Measurements from ENCODE around the gene HADHA. TPM values are rescaled to one million over a fixed set of nuclear protein-coding genes. Genes with fewer than 3 reads are reported as not detected.
A peak's percentile ranks its signal among the peaks of the same experiment; 100 is the strongest.

HADHA gene
- total RNA-seq, 1 experiment from 2014 or later, result 131 TPM

DNA sequence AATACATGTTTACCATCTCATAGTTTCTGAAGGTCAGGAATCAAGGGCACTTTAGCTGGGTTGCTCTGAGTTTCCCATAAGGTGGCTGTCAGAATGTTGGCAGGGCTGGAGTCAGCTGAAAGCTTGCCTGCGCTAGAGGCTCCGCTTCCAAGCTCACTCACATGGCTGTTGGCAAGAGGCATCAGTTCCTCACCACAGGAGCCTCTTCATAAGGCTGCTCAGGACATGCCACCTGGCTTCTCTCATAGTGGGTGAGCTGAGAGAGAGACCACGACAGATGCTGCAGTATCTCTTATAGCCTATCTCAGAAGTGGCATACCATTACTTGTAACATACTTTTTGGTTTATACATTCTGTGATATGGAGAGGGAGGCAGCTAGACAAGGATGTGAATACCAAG, 7.5 kb upstream of the HADHA start:
- Histone ChIP-seq H3F3A (ENCODE audit: low read length, unreplicated experiment) (no peaks in the 10 kb centered on the region), H3K9me2 (replicated peaks; ENCODE audit: low read length) (no peaks in the 10 kb centered on the region), H3K9ac (ENCODE audit: low read length) (no peak overlapping the region), H3K9me3 (ENCODE audit: low read length) (no peaks in the 10 kb centered on the region), H3K79me2 (ENCODE audit: low read length) (peaks cover 66% of the 10 kb centered on the region), H3K4me3 (ENCODE audit: low read length) (no peak overlapping the region), H3K4me1 (ENCODE audit: insufficient read depth, low read length) (peaks cover 15% of the 10 kb centered on the region), H2AFZ (ENCODE audit: low read length) (no peak overlapping the region), H3K4me2 (ENCODE audit: low read length) (no peak overlapping the region), H3K27ac (ENCODE audit: low read length) (no peak overlapping the region), H3K36me3 (ENCODE audit: low read depth, low read length) (no peaks in the 10 kb centered on the region), H4K20me1 (ENCODE audit: low read length) (no peaks in the 10 kb centered on the region), H3K27me3 (ENCODE audit: low read length) (no peaks in the 10 kb centered on the region)
- DNase-seq (no peak), ATAC-seq (no peak)
- TF ChIP-seq, protein P1, sequence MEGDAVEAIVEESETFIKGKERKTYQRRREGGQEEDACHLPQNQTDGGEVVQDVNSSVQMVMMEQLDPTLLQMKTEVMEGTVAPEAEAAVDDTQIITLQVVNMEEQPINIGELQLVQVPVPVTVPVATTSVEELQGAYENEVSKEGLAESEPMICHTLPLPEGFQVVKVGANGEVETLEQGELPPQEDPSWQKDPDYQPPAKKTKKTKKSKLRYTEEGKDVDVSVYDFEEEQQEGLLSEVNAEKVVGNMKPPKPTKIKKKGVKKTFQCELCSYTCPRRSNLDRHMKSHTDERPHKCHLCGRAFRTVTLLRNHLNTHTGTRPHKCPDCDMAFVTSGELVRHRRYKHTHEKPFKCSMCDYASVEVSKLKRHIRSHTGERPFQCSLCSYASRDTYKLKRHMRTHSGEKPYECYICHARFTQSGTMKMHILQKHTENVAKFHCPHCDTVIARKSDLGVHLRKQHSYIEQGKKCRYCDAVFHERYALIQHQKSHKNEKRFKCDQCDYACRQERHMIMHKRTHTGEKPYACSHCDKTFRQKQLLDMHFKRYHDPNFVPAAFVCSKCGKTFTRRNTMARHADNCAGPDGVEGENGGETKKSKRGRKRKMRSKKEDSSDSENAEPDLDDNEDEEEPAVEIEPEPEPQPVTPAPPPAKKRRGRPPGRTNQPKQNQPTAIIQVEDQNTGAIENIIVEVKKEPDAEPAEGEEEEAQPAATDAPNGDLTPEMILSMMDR (conservative IDR thresholded peaks at IDR 0.05; ENCODE audit: low read depth, low read length), result no peak
- no peak for TF ChIP-seq EZH2phosphoT487 (IDR thresholded peaks at IDR 0.05; ENCODE audit: borderline replicate concordance, low read length)
- intact Hi-C loops (cut with micrococcal nuclease), result no loop called here
- CTCF ChIA-PET, result no interaction called here
- POLR2A ChIA-PET (ENCODE audit: unreplicated experiment), result no interaction called here
- no TSS peak for BruUV-seq (replicated peaks)

DNA sequence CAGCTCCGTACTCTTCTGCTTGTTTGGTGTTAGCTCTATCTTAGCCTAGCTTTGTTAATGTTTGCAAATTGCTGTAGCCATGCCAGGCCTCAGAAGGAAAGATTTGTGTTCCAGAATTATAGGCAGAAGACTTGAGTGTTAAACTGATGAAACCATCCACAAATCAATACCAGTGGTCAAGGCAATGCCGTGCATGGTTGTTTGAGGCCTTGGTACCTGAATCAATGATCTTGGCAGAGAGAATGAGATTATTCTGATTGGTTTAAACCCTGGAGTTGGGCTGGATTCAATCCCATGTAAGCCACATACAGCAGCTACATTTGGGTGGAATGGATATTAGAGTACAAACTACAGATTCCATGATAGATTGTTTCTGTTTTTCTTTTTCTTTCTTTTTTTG, 5.2 kb upstream of the HADHA start:
- no peak overlapping the region for H3K27ac ChIP-seq (ENCODE audit: low read length)
- POLR2A ChIA-PET (ENCODE audit: unreplicated experiment), result no interaction called here
- H3K4me3 ChIP-seq (ENCODE audit: low read length), result no peak overlapping the region

DNA sequence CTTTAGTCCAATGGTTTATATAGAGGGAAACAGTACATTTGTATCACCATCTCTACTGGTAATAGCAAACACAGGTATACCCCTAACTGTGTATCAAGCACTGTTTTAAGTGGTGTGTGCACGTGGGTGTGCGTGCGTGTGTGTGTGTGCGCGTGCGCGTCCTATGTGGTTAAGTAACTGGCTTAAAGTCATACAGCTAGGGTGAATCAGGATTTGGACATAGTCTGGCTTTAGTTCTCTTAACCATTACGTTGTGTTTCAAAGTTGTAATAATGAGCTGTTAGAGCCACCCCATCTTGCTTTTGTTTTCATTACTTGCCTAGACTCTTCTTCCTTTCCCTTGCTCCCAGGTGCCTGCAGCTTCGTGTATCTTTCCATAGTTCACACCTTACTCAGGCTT, 2.4 kb upstream of the HADHA start:
- Histone ChIP-seq H3K79me2 (ENCODE audit: low read length) (peaks cover 95% of the 10 kb centered on the region), H2AFZ (ENCODE audit: low read length) (peak overlapping the region; percentile 58), H3K27ac (ENCODE audit: low read length) (no peak overlapping the region), H3K36me3 (ENCODE audit: low read depth, low read length) (no peaks in the 10 kb centered on the region), H3K4me3 (ENCODE audit: low read length) (peak overlapping the region; percentile 89), H3K27me3 (ENCODE audit: low read length) (no peaks in the 10 kb centered on the region), H3K9ac (ENCODE audit: low read length) (no peak overlapping the region), H3F3A (ENCODE audit: low read length, unreplicated experiment) (no peaks in the 10 kb centered on the region), H3K9me3 (ENCODE audit: low read length) (no peaks in the 10 kb centered on the region), H4K20me1 (ENCODE audit: low read length) (no peaks in the 10 kb centered on the region), H3K9me2 (replicated peaks; ENCODE audit: low read length) (no peaks in the 10 kb centered on the region), H3K4me2 (ENCODE audit: low read length) (peak overlapping the region; percentile 90), H3K4me1 (ENCODE audit: insufficient read depth, low read length) (peaks cover 13% of the 10 kb centered on the region)
- BruUV-seq (replicated peaks), result no TSS peak
- ATAC-seq (no peak), DNase-seq (peak; percentile 44)
- TF ChIP-seq EZH2phosphoT487 (IDR thresholded peaks at IDR 0.05; ENCODE audit: borderline replicate concordance, low read length) (no peak), EZH2 (IDR thresholded peaks at IDR 0.05; ENCODE audit: low read length, unreplicated experiment) (no peak)
- TF ChIP-seq, protein P1 (conservative IDR thresholded peaks at IDR 0.05; ENCODE audit: low read depth, low read length), result no peak
- CTCF ChIA-PET, result no interaction called here
- intact Hi-C loops (cut with micrococcal nuclease), result no loop called here
- POLR2A ChIA-PET (ENCODE audit: unreplicated experiment), result interaction anchor here (0.7 kb wide), 1 partner anchor 216 kb away, joined by 3 read pairs; no protein-coding TSS in a partner anchor

More for the DNA sequence above, 5.2 kb upstream of the HADHA start:
- intact Hi-C loops (cut with micrococcal nuclease), result no loop called here
- TF ChIP-seq, protein P1 (conservative IDR thresholded peaks at IDR 0.05; ENCODE audit: low read depth, low read length), result no peak
- TF ChIP-seq EZH2 (IDR thresholded peaks at IDR 0.05; ENCODE audit: low read length, unreplicated experiment), result no peak
- no peak for TF ChIP-seq EZH2phosphoT487 (IDR thresholded peaks at IDR 0.05; ENCODE audit: borderline replicate concordance, low read length)
- Histone ChIP-seq H3K36me3 (ENCODE audit: low read depth, low read length) (no peaks in the 10 kb centered on the region), H3K27me3 (ENCODE audit: low read length) (no peaks in the 10 kb centered on the region), H2AFZ (ENCODE audit: low read length) (no peak overlapping the region), H3K9me2 (replicated peaks; ENCODE audit: low read length) (no peaks in the 10 kb centered on the region), H4K20me1 (ENCODE audit: low read length) (no peaks in the 10 kb centered on the region), H3K9me3 (ENCODE audit: low read length) (no peaks in the 10 kb centered on the region), H3K4me1 (ENCODE audit: insufficient read depth, low read length) (peaks cover 10% of the 10 kb centered on the region), H3K4me2 (ENCODE audit: low read length) (no peak overlapping the region), H3F3A (ENCODE audit: low read length, unreplicated experiment) (no peaks in the 10 kb centered on the region), H3K79me2 (ENCODE audit: low read length) (peaks cover 87% of the 10 kb centered on the region), H3K9ac (ENCODE audit: low read length) (no peak overlapping the region)
- ATAC-seq, result no peak
- no peak for DNase-seq
- no TSS peak for BruUV-seq (replicated peaks)
- CTCF ChIA-PET, result no interaction called here
